Right ventricle myocardium superior (tissue), 1 donor: ENCODE results near the gene LBHD2. TPM values are rescaled to one million over a fixed set of nuclear protein-coding genes. Genes with fewer than 3 reads are reported as not detected.

Experiments
- ATAC-seq: fragments of 200-7000 bp; cut with Tn5 transposase; one replicate; pipeline ENCODE4 v1.9.1; 2020; ENCODE audit warnings: mild to moderate bottlenecking; ENCODE audit not compliant: poor library complexity
- DNase-seq: peaks from one replicate; pipeline ENCODE4 v3.0.0-alpha.2; 2020
- intact Hi-C: fragments of 100-400 bp; cut with DNase I; formaldehyde crosslinking; loops from one replicate; pipeline ENCODE4 v1.11.2; 2022
- total RNA-seq: library from RNA; stranded (reverse); fragmentation: NEBNext Ultra II Directional; extraction: Animal tissue kit (Norgen Biotek cat#: 25700); gene quantifications from one replicate; pipeline ENCODE4 v1.2.1, GENCODE V29; 2021
- donor health status: DM: no; HTN: yes; CAD: no; lungs with severe emphysema.

LBHD2 gene
- total RNA-seq, 1 donor from 2014 or later, result not detected

GRCh38 chr14:103135333-103136260 is 51.6 kb downstream of the LBHD2 start:
- DNase-seq (no peak), ATAC-seq (no peak)
- intact Hi-C loops, result no loop called here

- DNase-seq (no peak), ATAC-seq (peak; percentile 55)
- intact Hi-C loops, result no loop called here
Measured at GRCh38 chr14:103136388-103137271, 52.6 kb downstream of the LBHD2 start.

- ATAC-seq, result peak; percentile 34
- DNase-seq, result no peak
- intact Hi-C loops, result no loop called here
Measured at GRCh38 chr14:103137689-103138300, 53.8 kb downstream of the LBHD2 start.

DNA sequence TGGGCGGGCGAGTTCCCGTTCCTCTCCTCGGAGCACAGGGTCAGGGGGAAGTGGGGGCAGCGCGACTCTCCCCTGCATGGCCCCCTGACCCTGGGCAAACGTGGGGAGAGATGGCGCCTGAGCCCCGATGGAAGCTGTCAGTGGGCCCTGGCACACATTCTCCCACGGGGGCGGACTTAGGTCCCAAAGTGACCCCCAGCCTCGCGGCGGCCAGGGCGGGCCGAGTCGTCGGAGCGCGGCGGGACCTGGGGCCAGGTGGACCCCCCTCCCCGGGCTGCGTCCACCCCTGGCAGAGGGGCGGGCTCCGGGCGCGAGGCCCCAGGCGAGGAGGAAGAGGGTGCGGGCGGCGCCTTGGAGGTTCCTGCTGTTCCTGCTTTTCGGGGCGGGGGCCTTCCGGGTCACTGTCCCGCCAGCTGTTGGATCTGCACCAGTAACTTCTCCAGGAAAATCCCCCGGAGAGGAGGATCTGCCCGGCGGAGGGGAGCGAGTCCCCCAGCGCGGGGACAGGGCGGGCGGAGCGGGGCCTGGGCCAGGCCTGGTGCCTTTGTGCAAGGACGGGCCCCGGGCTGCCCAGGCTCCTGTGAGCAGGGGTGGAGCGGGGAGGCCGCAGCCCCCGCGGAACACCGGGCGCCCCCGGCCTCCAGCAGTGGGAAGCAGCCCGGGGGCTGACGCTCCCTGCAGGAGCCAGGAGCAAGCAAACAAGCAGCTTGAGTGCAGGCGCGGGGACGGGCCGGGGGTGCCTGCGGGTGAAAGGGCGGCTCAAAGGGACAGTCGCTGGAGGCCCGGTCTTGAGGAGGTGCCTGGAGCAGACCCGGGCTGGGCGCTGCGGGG is 54.5 kb downstream of the LBHD2 start:
- DNase-seq, result no peak
- peak; percentile 22 for ATAC-seq
- intact Hi-C loops, result no loop called here

DNA sequence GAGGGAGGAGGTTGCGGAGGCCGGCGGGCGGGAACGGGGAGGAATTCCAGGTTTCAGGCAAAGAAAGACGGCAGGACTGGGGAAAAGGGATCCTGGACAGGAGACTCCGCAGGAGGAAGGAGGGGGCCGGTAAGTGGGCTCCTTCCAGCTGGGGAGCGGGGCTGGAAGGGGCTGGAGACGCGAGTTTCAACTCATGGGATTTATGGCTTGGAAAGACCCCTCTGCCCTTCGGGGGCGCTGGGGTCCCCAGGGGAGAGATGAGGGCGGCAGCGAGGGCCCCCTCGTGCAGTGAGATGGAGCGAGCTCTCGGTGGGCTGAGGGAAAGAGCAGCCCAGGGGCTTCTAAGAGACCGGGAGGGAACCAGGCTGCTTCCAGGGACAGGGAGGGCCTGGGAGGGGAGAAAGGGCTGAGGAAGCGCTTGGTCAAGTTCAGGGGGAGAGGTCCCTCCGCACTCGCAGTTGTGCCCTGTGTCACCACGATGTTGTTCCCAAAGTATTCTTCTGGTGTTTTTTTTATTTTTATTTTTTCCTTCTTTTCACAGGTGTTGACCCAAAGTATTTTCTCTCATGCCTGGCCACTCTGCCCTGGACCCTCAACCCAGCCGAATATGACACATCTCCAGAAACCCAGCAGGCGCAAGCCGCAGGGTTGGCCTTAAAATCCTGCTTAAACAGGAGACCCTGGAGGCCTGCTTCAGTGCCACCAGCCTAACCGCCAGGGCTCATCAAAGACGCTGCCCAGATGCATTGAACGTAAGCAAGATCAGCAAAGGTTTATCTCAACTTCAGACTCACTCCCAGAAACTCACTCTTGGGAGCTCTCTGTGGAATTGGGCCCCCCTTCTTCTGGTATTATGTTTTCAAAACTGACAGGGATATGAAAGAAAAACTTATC is 55.4 kb downstream of the LBHD2 start:
- intact Hi-C loops, result no loop called here
- no peak for DNase-seq
- ATAC-seq, result no peak

Other genes with a start within 250 kb of the LBHD2 start
- gene AMN, start 161.5 kb upstream of the LBHD2 start, total RNA-seq, result not detected
- gene CDC42BPB, start 26.7 kb upstream of the LBHD2 start, total RNA-seq, result 64.6 TPM
- gene EXOC3L4, start 10.5 kb downstream of the LBHD2 start, total RNA-seq, result 0.38 TPM
- gene TNFAIP2, start 39.3 kb downstream of the LBHD2 start, total RNA-seq, result 46.7 TPM